Measurements from ENCODE around the gene KRT20. TPM values are rescaled to one million over a fixed set of nuclear protein-coding genes. Genes with fewer than 3 reads are reported as not detected.

Gene KRT20
- total and polyA plus RNA-seq, 2 of the 8 experiments (the other 6 are each of a cell fraction or from before 2014, with no cell fraction given), result not detected

DNA sequence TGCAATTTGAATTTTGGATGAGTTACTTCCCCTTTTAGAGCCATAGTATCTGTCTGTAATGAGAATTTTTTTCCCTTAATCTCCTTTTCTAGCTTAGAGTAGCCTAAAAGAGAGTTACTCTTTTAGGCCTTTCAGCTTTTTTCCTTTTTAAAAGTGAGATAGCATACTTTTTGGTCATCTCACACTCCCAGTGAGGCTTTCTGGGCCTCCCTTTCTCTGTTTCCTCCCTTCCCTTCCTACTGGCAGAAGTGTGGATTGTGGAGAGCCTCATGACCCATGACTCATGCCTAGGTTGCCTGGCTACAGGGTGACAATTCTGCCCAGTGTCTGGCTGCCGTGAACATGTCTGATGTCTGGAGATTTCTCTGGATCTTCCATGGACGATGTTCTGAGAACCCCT lies 37.2 kb upstream of the KRT20 start:
- no peaks in the 10 kb centered on the region for H4K20me1 ChIP-seq (replicated peaks in 1 of 2; ENCODE audit: control insufficient read depth in 1 of 2, insufficient read depth in 2 of 2, low read length in 2 of 2)
- H2BK120ac ChIP-seq (replicated peaks; ENCODE audit: low read depth, low read length), result no peak overlapping the region
- H3K27me3 ChIP-seq (replicated peaks in 1 of 4; ENCODE audit: control insufficient read depth in 3 of 4, extremely low read depth in 1 of 4, insufficient read depth in 3 of 4, low read length in 3 of 4), result no peaks in the 10 kb centered on the region
- H3K79me2 ChIP-seq (ENCODE audit: control insufficient read depth in 1 of 2, insufficient read depth in 2 of 2, low read length in 2 of 2), result no peaks in the 10 kb centered on the region
- H3K18ac ChIP-seq (ENCODE audit: extremely low read depth, low read length), result no peak overlapping the region
- H2BK15ac ChIP-seq (ENCODE audit: low read length), result no peak overlapping the region
- H2AFZ ChIP-seq (ENCODE audit: low read length), result no peak overlapping the region
- no peak overlapping the region for H4K5ac ChIP-seq (ENCODE audit: insufficient read length, low read depth, low read length)
- H4K91ac ChIP-seq (replicated peaks; ENCODE audit: insufficient read length, low read length), result no peak overlapping the region
- no peak overlapping the region for H3K56ac ChIP-seq (replicated peaks; ENCODE audit: insufficient read length, low read depth, low read length)
- POLR2A ChIA-PET (ENCODE audit: partially characterized antibody), result no interaction called here
- H3K36me3 ChIP-seq (ENCODE audit: control insufficient read depth in 2 of 4, insufficient read depth in 4 of 4, low read length in 3 of 4), result no peaks in the 10 kb centered on the region
- no peaks in the 10 kb centered on the region for H3K9me3 ChIP-seq (ENCODE audit: insufficient read depth in 2 of 2, low read depth in 1 of 2, low read length in 1 of 2)
- DNase-seq (ENCODE audit: low read depth in 1 of 2, low spot score in 2 of 2) (no peak), FAIRE-seq (no peak)
- TF ChIP-seq KDM1A (IDR thresholded peaks at IDR 0.05; ENCODE audit: borderline replicate concordance, low read length) (no peak), GTF2F1 (IDR thresholded peaks at IDR 0.05; ENCODE audit: borderline replicate concordance, low read depth, low read length) (no peak), CBX5 (IDR thresholded peaks at IDR 0.05; ENCODE audit: low read depth, low read length) (no peak), RNF2 (IDR thresholded peaks at IDR 0.05; ENCODE audit: borderline replicate concordance, low read depth, low read length, missing control alignments, poor library complexity, severe bottlenecking) (no peak), BRCA1 (IDR thresholded peaks at IDR 0.05; ENCODE audit: low read depth, low read length) (no peak), POU5F1 (IDR thresholded peaks at IDR 0.05; ENCODE audit: low read depth, low read length) (no peak), ASH2L (IDR thresholded peaks at IDR 0.05; ENCODE audit: low read length) (no peak), CHD1 (IDR thresholded peaks at IDR 0.05; ENCODE audit: low read depth, low read length) (no peak), KDM4A (IDR thresholded peaks at IDR 0.05; ENCODE audit: low read depth, low read length, severe bottlenecking) (no peak), BACH1 (IDR thresholded peaks at IDR 0.05; ENCODE audit: low read length) (no peak), POLR2AphosphoS5 (IDR thresholded peaks at IDR 0.05; ENCODE audit: low read depth, low read length) (no peak)
- H3K4me3 ChIP-seq (ENCODE audit: extremely low read depth in 1 of 4, insufficient read depth in 2 of 4, low read depth in 3 of 4, low read length in 4 of 4), result no peak overlapping the region
- H2BK20ac ChIP-seq (ENCODE audit: low read length), result no peak overlapping the region
- H3K27ac ChIP-seq (ENCODE audit: low read depth, low read length), result no peak overlapping the region
- no peak overlapping the region for H3K4me2 ChIP-seq (ENCODE audit: insufficient read depth in 1 of 2, low read depth in 2 of 2, low read length in 2 of 2)
- no peak overlapping the region for H3K9ac ChIP-seq (replicated peaks in 1 of 4; ENCODE audit: extremely low read depth in 1 of 4, low read depth in 3 of 4, low read length in 3 of 4)
- no peak overlapping the region for H3K4ac ChIP-seq (replicated peaks; ENCODE audit: insufficient read length, low read depth, low read length)
- H2AK5ac ChIP-seq (ENCODE audit: low read depth, low read length), result no peak overlapping the region
- no peaks in the 10 kb centered on the region for H3K79me1 ChIP-seq (ENCODE audit: low read depth, low read length)
- H2BK12ac ChIP-seq (ENCODE audit: low read depth, low read length), result no peak overlapping the region
- H2BK5ac ChIP-seq (ENCODE audit: low read depth, low read length), result no peak overlapping the region
- no peaks in the 10 kb centered on the region for H3K23me2 ChIP-seq (ENCODE audit: low read depth, low read length)
- 98% methylated on average over 2 of the region's 2 CpGs; no CpG with 5 or more reads in 1 of the 2 experiments for WGBS, 2 experiments (ENCODE audit: extremely low coverage in 1 of 2, insufficient coverage in 1 of 2, insufficient read length in 1 of 2, insufficient replicate concordance in 2 of 2, low coverage in 1 of 2, low lambda C conversion rate in 2 of 2, missing lambda C conversion rate in 1 of 2)
- H3K4me1 ChIP-seq (replicated peaks in 1 of 4; ENCODE audit: control insufficient read depth in 3 of 4, insufficient read depth in 4 of 4, low read length in 3 of 4), result no peaks in the 10 kb centered on the region
- no peak overlapping the region for H4K8ac ChIP-seq (ENCODE audit: extremely low read depth, insufficient read depth, low read length)
- H3K14ac ChIP-seq (ENCODE audit: insufficient read length), result no peak overlapping the region
- no peak overlapping the region for H3K23ac ChIP-seq (ENCODE audit: insufficient read length)
- CTCF ChIA-PET (ENCODE audit: partially characterized antibody), result interaction anchor here (1.8 kb wide), 1 partner anchor 10 kb away, joined by 4 read pairs; no protein-coding TSS in a partner anchor
